Astrocyte of the spinal cord (primary cell): ENCODE measurements around the gene SLC7A5.

ENCODE experiments used
- DNase-seq: peaks from one replicate; pipeline ENCODE4 v3.0.0; 2011; ENCODE audit warnings: low read depth, low spot score
- H3K4me3 ChIP-seq: 2 replicates; pipeline ENCODE4 v1.5.1; 2011; ENCODE audit warnings: low read depth, mild to moderate bottlenecking, low read length, moderate library complexity
- CTCF ChIP-seq: IDR thresholded peaks from 2 replicates; pipeline ENCODE4 v1.5.1; 2012; ENCODE audit warnings: low read depth, mild to moderate bottlenecking, low read length, inconsistent platforms
- in situ Hi-C: cut with HindIII; loops from 2 replicates; pipeline ENCODE4 v1.10.0; 2017; ENCODE audit warnings: low sequenced_read_pairs

The SLC7A5 gene

GRCh38 chr16:87844120-87844733 lies 25.1 kb downstream of the SLC7A5 start:
- peak; percentile 67 for DNase-seq
- in situ Hi-C loops = no loop called here
- peak; percentile 30 for TF ChIP-seq CTCF

GRCh38 chr16:87843678-87844105 lies 25.6 kb downstream of the SLC7A5 start:
- in situ Hi-C loops = no loop called here
- no peak for TF ChIP-seq CTCF
- DNase-seq = no peak

More at GRCh38 chr16:87844120-87844733, 25.1 kb downstream of the SLC7A5 start:
- no peak overlapping the region for H3K4me3 ChIP-seq

GRCh38 chr16:87842209-87842869 lies 27.0 kb downstream of the SLC7A5 start:
- in situ Hi-C loops = no loop called here
- H3K4me3 ChIP-seq = no peak overlapping the region
- DNase-seq = no peak
- no peak for TF ChIP-seq CTCF

More at GRCh38 chr16:87843678-87844105, 25.6 kb downstream of the SLC7A5 start:
- no peak overlapping the region for H3K4me3 ChIP-seq

- in situ Hi-C loops = no loop called here
- no peak overlapping the region for H3K4me3 ChIP-seq
- DNase-seq = no peak
- no peak for TF ChIP-seq CTCF
Measured at GRCh38 chr16:87841340-87842208, 27.7 kb downstream of the SLC7A5 start.

GRCh38 chr16:87840271-87840978 lies 28.9 kb downstream of the SLC7A5 start:
- no peak for TF ChIP-seq CTCF
- H3K4me3 ChIP-seq = no peak overlapping the region
- DNase-seq = no peak
- in situ Hi-C loops = no loop called here
